Kidney tubule cell (primary cell): Measurements from ENCODE around the gene PDK3.

Experiments used
- DNase-seq: peaks from one replicate; pipeline ENCODE4 v3.0.0-alpha.2; 2018; ENCODE audit warnings: low spot score

The PDK3 gene

DNA sequence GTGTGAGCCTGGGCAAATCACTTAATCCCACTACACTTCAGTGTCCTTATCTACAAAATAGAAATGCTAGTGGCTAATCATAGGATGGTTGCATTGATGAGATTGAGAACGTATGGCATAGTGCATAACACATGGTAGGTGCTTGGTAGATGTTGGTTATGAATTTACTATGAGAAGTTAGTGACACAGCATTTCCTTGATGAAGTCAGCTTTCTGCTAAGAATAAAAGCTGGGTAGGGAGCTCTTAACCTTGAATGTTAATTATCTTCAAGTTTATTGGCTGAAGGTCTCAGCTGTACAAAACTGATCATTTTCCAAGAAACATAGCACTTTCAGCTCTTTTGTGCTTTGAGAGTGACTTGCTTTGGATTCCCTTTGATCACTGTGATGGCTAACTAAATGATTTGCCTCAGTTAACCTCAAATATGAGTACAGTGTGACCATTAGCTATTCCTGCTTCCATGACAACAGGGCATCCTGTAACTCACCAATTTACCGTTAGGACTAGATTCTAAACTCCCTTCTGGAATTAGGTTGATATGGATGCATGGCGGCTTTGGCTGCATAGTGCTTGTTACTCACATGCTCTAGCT is 17.8 kb downstream of the PDK3 start:
- peak; percentile 65 for DNase-seq

DNA sequence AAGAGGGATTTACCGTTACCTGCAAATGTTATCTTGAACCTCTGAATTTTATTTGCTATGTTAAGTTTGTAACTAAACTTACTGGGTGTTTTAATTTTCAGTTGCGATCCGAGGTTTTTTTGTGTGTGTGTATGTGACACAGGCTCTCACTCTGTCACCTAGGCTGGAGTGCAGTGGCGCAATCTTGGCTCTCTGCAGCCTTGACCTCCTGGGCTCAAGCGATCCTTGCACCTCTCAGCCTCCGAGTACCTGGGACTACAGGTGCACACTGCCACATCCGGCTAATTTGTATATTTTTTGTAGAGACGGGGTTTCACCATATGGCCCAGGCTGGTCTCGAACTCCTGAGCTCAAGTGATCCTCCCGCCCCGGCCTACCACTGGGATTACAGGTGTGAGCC is 18.5 kb downstream of the PDK3 start:
- DNase-seq: no peak

DNA sequence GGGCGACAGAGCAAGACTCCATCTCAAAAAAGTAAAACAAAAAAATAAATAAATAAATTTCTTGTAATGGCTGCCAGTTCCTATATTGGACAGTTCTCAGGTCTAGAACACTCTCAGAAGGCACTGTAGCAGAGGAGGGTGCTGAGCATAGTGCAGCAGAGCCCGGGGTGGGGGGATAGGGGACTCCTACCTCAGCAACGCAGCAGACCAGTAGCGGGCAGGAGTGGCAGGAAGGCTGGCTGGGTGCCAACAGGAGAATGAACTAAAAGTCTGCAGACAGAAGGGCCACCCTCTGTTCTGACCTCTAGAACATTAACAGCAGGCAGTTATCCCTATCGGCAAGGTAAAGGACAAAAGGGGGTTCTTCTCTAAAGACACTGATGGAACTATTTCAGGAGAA is 20.2 kb downstream of the PDK3 start:
- DNase-seq: no peak

- DNase-seq: no peak
These were observed 21.0 kb downstream of the PDK3 start for GRCh38 chrX:24485976-24486680.

DNA sequence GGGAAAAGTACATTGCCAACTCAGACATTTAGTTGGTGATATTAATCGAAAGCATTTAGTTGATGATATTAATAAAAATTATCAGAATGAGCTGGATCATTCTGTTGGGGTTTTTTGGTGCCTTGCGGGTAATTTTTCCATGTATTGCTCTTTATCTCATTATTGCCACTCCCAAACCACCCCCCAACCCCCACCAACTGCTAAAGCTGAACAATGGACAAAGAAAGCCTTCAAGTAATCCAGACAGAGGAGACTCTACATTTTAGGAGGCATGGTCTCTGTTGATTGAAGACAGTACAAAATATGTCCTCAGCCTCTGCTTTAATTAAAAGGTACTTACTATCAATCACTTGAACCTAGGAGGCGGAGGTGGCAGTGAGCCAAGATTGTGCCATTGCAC is 22.5 kb downstream of the PDK3 start:
- DNase-seq: no peak

- DNase-seq: no peak
These were observed 26.7 kb downstream of the PDK3 start for GRCh38 chrX:24491741-24492140.

DNA sequence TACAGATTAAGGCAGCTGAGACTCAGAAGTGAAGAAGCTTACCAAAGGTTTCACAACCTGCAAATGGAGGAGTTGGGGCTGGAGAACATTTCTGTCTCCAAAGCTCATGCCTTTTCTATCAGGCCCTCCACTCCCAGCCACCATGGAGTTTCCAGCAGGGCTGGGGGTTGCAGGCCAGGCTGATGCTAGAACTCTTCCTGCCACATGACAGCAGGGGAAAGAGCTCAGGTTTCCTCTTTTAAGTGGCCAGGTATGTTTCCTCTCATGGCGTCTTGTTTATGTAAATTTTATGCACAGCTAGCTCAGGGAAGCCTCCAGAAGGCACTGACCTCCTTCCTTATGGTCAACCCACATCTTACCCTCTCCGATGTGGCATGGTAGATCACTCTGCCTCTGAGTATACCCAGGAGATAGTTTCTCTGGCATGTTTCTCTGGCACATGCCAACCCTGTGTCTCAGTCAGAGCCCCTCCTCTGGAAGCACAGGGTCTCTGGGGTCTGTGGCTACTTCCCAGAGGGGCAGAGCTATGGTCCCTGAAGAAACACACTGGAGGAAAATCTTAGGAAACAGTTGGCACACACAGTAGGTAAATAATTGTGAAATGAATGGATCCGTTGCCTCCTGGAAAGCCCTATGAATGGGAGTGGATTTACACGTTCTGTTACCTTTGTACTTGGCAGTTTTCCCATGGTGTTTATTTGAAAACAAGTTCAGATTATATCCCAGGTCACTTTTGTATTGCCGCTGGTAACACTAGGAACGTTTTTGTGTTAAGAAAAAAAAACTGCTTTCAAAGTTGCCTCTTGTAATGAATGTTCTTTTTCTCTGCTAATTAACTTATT is 28.9 kb downstream of the PDK3 start:
- DNase-seq: no peak

DNA sequence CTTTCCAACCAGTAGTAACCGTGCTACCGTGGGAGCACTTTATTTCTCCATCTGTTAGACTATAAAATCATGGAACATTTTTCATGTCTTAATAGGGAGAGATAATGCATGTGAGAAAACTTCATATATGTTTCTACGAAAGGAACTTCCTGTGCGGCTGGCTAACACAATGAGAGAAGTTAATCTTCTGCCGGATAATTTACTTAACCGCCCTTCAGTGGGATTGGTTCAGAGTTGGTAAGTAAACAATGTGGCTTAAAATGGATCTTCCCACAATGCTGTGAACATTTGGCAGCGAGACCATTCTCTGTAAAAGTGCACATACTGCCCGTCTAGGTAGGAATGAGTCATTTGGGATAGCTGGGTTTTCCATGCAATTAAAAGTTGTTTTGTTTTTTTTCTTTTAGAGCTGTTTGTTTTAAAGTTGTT is 29.6 kb downstream of the PDK3 start:
- peak; percentile 67 for DNase-seq

DNA sequence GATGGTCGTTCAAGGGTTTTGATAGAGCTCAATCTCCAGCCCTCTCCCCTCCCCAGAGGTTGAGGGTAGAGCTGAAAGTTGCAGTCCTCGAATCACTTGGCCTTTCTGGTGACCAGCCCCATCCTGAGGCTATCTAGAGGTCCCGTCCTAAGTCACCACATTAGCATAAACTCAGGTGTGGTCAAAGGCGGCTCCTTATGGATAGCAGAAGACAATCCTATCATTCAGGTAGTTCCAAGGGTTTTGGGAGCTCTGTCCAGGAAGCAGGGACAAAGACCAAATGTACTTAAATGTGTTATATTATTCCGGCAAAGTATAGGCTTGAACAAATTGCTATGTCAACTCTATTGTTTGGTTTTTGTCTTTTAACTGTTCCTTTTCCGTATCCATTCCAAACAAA is 30.6 kb downstream of the PDK3 start:
- DNase-seq: no peak

DNA sequence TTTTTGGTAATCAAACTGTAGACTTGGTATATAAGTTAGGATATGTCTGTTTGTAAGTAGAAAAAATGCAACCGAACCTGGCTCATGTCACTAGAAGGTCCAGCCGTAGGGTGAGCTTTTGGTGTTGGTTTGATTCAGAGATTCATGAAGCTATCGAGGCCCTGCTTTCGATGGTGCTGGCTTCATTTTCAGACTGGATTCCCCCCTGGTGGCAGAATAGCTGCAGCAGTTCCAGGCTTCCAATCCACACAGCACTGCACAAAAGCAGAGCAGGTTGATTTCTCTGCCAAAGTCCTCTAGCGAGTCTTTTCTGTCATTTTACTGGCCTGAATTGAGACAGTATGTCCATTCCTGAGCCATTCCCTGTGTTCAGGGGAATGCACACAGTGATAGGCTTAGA is 33.1 kb downstream of the PDK3 start:
- peak; percentile 14 for DNase-seq

- DNase-seq: peak; percentile 39
These were observed 33.9 kb downstream of the PDK3 start for GRCh38 chrX:24498975-24499374.

DNA sequence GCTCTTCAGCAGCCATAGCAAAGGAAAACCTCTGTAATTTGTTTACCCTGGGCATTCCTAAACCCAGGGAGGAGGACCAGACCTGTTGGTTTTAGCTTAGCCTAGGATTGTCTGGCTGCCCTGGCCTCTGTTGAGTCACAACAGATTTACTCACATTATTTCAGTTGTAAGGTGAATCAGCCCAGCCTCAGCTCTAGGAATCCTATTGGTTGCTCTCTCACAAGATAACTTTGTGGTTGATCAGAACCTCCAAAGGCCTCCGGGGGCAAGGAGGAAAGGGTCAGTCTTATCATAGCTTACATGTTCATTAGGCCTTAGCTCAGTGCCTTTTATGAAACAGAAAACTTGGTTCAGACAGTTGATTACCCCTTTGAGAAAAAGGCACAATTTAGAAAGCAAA is 41.0 kb downstream of the PDK3 start:
- peak; percentile 76 for DNase-seq

DNA sequence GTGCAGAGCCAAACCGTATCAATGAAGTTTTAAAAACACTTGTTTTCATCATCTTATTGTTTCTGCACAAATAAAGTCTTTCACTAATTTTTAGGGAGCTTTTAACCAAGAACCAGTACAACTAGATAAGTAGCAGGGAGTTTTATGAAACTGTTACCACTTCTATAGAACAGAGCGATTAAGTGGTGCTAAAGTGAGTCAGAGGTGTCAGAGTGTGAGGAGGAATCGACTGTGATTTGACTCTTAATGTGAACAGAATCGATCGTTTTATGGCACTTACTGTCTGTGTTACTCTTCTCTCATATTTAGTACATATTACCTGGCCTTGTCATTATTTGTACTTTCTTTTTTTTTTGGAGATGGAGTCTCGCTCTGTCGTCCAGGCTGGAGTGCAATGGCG is 43.3 kb downstream of the PDK3 start:
- no peak for DNase-seq

DNA sequence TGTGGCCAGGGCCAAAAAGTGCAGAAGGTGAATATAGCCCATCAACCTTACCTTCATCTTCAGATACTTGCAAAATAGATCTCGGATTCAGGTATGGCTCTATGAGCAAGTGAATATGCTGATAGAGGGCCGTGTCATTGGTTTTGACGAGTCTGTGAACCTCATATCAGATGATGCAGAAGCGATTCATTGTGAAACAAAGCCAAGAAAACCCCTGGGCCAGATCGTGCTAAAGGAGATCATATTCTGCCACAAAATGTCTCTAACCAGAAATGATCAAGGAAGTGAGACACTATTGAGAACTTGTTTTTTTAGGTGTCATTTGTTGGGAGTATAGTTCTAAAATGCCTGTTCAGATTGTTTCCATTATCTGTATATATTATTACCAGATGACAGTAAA is 48.3 kb downstream of the PDK3 start:
- DNase-seq: no peak

DNA sequence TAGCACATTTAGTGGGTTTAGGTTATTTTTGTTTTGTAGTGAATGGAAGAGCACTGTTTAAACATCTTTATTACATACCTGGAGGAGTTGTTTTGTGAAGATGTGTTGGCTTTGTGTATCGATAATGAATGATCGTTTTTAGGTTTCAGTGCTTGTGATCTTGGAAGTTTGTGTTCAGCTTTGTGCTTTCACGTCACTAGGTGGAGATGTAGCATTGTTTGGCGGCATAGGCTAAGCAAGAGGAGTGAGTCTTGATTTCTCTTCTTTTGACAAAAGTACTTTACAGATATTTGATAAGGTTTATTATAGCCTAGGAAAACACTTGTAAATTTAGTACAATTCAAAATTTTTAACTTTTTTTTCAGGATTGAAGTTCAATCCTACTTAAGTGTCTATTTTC is 50.4 kb downstream of the PDK3 start:
- DNase-seq: no peak

GRCh38 chrX:24520472-24520871 is 55.4 kb downstream of the PDK3 start:
- no peak for DNase-seq

DNA sequence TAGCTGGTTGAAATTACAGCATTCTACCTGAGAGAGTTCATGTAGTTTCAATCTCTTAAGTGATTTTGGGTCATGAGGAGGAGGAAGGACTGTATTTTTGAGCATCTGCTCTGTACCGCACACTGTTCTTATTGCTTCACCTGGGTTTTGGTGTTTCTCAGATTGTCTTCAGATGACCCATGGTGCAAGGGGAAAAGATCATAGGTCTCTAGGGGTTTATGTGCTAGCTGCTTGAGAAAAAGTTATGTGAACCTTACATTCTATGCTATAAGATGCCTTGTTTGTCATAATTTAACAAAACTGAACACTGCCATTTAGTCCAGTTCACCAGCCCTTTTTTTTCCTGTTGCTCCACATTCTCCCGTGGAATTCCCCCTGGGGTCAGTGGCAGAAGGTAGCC is 60.4 kb downstream of the PDK3 start:
- no peak for DNase-seq

GRCh38 chrX:24526616-24527015 is 61.5 kb downstream of the PDK3 start:
- DNase-seq: no peak

DNA sequence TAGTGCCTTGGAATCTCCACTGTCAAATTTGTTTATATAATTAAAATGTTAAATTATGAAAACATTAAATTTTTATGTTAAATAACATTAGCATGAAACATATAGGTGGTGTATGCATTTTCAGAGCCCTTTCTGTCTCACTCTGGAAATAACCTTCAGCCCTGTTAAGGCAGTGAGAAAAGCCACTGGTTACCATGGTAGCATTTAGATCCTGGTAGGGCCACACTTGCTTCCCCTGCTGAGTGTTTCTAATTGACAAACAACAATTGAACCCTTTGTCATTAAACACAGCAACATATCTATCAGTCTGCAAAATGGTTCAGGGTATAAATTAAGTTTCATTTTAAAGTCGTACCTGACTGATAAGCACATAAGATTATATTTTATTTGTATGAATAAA is 63.5 kb downstream of the PDK3 start:
- no peak for DNase-seq

DNA sequence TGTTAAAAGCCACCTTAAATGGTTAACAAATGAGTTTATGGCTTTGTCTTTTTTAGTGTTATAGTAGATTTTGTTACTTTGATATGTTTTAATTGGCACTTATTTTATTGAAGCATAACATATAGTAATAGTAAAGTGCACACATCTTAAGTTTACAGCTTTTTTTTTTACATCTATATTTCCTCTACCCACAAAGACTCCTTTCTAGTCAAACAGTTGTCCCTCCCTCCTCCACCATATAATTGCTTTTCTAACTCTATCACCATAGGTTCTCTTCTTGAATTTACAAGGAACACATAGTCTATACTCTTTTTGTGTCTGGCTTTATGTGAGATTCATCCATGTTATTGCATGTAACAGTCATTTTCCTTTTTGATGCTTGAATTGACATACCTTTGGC is 71.5 kb downstream of the PDK3 start:
- no peak for DNase-seq

- DNase-seq: no peak
These were observed 77.7 kb downstream of the PDK3 start for GRCh38 chrX:24542756-24543155.

- no peak for DNase-seq
These were observed 82.9 kb downstream of the PDK3 start for GRCh38 chrX:24547961-24548360.

DNA sequence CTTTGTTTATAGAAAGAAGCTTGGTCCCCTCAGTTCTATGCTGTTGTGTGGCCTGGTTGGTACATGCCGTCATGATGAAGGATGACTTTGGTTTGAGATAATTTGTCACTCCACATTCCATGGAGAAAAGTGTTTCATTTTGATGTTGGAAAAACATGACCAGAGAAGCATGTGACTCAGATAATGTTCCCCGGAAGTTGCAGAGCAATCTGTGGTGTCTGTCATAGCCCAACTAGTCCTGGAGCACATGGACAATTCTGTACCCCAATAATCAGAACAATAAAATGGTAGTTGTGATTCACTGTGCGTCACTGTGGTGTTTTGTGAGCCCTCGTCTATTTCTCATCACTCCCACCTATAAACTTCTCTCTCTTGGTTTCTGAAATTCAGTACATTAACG is 85.1 kb downstream of the PDK3 start:
- no peak for DNase-seq
